GM11168 (cell line): ENCODE results near the gene PDGFA.

Source experiments
- in situ Hi-C: fragments of 300-500 bp; cut with MboI; formaldehyde crosslinking; loops from one replicate; pipeline ENCODE4 v1.12.0; 2022; ENCODE audit warnings: low sequenced_read_pairs; ENCODE audit not compliant: unreplicated experiment

Gene PDGFA

GRCh38 chr7:538764-539685 lies 19.4 kb upstream of the PDGFA start:
- in situ Hi-C loops, result no loop called here

GRCh38 chr7:537911-538634 lies 18.4 kb upstream of the PDGFA start:
- in situ Hi-C loops, result no loop called here

- in situ Hi-C loops, result no loop called here
Observed at GRCh38 chr7:536231-536630, 16.6 kb upstream of the PDGFA start.

GRCh38 chr7:534959-535358 lies 15.3 kb upstream of the PDGFA start:
- in situ Hi-C loops, result no loop called here

- in situ Hi-C loops, result no loop called here
Observed at GRCh38 chr7:534075-534474, 14.4 kb upstream of the PDGFA start.

DNA sequence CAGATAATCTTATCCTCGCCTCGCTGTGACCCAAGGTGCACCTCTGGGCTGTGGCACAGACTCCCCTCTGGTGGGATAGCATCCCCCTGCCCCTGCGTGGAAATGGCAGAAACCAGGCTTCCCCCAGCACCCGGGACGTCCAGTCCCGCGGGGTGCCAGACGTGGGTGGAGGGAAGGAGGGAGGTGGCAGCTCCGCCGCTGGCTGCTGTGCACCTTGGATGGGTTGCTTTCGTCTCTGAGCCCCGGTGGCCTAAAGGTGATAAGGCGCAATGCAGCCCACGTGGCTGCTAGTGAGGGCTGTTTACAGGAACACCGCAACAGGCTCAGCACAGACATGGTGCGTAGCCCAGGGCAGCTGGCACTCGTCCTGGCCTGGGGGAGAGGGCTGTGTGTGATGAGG lies 13.6 kb upstream of the PDGFA start:
- in situ Hi-C loops, result no loop called here

- in situ Hi-C loops, result no loop called here
Observed at GRCh38 chr7:532379-533143, 12.9 kb upstream of the PDGFA start.

GRCh38 chr7:531777-532176 lies 12.1 kb upstream of the PDGFA start:
- in situ Hi-C loops, result no loop called here

- in situ Hi-C loops, result no loop called here
Observed at GRCh38 chr7:528451-528850, 8.8 kb upstream of the PDGFA start.

DNA sequence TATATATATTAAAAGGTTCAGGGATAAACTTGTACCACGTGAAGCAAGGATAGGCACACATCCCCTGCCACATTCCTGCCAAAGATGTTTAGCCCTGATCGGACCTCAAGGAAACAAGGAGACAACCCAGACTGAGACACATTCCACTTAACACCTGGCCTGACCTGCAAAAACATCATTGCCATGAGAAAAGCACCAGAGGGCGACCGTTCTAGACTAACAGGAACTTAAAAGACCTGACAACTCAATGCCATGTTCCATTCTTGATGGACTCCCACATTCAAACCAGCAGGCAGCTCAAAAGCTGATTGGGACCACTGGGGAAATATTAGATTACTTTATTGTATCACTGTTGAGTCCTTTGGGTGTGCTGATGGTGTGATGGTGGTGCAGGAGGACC lies 8.1 kb upstream of the PDGFA start:
- in situ Hi-C loops, result no loop called here

GRCh38 chr7:526460-527034 lies 6.9 kb upstream of the PDGFA start:
- in situ Hi-C loops, result no loop called here

- in situ Hi-C loops, result no loop called here
Observed at GRCh38 chr7:525740-526139, 6.1 kb upstream of the PDGFA start.

- in situ Hi-C loops, result no loop called here
Observed at GRCh38 chr7:524800-525199, 5.2 kb upstream of the PDGFA start.

DNA sequence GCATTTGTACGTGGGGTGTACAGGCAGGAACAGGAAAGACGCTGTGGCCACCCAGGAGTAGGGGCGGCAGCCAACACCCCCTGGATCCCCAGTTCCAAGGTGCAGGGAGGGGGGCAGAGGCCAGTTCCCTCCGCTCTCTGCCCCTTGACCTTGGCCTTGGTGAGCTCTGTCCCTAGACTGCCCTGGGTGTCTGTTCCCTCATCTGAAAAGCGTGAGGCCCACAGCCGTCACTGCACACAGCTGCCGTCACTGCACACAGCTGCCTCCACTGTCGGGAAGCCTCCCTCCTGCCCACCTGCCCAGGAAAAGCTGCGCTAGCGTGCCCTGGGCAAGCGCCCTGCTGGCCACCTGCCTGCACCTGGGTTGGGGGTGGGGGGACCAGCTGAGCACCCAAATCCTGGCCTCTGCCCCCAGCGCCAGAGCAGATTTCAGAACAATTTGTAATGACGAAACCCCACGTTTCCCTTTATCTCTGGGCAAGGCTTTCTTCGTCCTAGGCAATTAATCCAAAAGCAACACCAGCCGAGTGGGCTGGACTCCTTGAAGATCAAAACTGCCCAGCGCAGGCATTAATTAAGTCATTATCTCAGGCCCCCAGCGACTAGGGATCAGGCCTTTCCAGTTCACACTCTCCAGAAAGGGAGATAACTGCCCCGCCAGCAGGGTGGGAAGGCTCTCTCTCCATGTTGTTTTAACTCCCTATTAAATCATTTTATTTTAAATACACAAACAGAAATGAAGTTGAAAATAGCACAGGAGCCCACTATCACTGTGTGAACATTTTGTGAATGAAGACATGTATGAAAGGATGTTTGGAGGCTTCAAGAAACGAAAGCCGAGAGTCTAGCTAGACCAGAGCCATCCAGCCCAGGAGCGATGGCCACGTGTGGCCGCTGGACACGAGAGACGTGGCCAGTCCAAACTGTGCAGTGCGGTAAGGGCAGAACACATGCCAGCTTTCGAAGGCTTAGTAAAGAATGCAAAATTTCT lies 4.0 kb upstream of the PDGFA start:
- in situ Hi-C loops, result no loop called here

- in situ Hi-C loops, result no loop called here
Observed at GRCh38 chr7:522951-523314, 3.3 kb upstream of the PDGFA start.

DNA sequence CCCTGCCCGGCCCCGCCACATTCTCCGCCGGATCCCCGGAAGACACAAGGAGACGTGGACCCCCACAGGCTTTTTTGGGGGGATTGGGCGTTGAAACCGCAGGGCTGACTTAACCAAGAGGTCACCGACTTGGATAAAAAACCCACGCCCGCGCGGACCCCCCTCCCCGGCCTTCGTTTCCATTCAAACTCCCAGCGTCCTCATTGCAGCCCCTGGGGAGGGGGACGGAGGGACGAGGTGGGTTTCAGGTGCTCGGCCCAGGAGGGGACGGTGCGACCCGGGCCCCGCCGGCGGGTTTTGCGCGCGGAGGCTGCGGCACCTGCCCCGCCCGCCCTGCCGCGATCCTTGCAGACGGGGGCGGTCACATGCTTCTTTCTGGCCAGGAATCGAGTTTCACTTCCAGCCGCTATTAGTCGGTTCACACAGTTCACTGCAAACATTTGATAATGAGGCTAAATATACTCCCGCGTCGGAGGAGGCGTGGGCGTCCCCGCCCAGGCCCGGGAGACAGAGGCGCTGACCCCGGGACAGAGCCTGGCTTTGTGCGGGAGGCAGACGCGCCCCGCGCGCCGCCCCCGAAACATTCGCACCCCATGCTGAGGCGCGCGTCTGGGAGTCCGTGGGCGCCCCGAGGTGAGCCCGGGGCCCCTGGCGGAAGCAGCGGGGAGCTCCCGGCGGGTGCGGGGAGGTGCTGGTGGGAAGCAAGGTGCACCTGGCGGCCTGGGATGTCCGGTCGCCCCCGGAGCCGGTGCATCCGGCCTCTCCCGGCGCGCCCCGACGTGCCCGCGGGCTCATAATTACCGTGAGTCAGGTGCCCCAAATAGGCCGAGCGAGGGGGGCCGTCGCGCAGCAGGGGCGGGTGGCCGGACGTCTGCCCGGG lies 2.7 kb upstream of the PDGFA start:
- in situ Hi-C loops, result no loop called here

DNA sequence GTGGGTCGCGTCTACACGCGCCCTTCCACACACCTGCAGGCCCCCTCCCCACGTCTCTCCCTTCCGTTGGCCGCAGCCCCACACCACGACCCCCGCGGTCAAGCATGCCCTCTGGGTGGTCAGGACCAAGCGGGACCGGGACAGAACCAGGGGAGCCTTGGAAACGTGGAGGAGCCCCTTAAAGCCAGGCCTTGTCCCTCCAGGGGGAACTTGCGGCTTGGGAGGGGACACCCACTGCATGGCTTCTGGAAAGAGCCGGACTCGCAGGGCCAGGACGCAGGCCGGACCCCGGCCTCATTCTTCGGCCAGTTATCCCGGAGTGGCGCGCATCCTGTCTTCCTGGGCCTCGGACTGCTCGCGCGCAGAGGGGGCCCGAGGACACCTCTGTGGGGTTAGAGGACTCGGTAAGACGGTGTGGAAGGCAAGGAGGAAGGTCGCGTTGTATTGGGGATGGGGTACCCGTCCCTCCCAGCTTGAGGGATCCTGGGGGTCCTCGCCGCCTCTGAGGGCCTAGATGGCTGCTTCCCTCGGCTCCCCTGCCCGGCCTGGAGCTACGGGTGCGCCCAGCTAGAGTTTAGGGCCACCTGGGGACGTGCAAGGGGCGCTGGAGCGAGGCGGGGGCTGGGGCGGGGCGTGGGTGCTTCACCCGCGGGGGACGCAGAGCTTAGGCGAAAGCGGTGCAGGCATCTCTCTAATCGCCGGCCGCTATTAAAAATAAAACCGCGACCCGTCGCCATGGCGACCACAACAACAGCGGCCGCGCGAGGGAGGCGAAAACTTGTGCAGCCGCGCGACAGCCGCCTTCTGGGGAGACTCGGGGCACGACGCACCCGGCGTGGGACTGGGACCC lies 1.8 kb upstream of the PDGFA start:
- in situ Hi-C loops, result no loop called here
